ENCODE data around the gene SUSD4. TPM values are rescaled to one million over a fixed set of nuclear protein-coding genes. Genes with fewer than 3 reads are reported as not detected.

Gene SUSD4
- total and polyA plus RNA-seq, 2 of the 8 experiments (the other 6 are each of a cell fraction or from before 2014, with no cell fraction given) = 3.9 to 5.2 TPM

GRCh38 chr1:223411710-223412109, 47.7 kb upstream of the SUSD4 start (continued):
- TF ChIP-seq CTCF (IDR thresholded peaks at IDR 0.05; ENCODE audit: control extremely low read depth in 1 of 3, insufficient read depth in 1 of 3, low read depth in 1 of 3, low read length in 3 of 3) (no peak), CREB1 (IDR thresholded peaks at IDR 0.05) (no peak), ATF2 (IDR thresholded peaks at IDR 0.05; ENCODE audit: low read length) (no peak), SUZ12 (IDR thresholded peaks at IDR 0.05; ENCODE audit: low read length) (no peak), MAX (IDR thresholded peaks at IDR 0.05) (no peak), POLR2A (IDR thresholded peaks at IDR 0.05; ENCODE audit: control extremely low read depth in 1 of 2, low read depth in 2 of 2, low read length in 2 of 2) (no peak), ZNF274 (IDR thresholded peaks at IDR 0.05; ENCODE audit: borderline replicate concordance, extremely low read depth, low read length) (no peak)

All from H1 (cell line).